ENCODE results near the gene MEF2A. TPM values are rescaled to one million over a fixed set of nuclear protein-coding genes. Genes with fewer than 3 reads are reported as not detected.

Gene MEF2A
- total and polyA plus RNA-seq, 12 donors, result 20.6 to 91.7 (median 50.1) TPM

DNA sequence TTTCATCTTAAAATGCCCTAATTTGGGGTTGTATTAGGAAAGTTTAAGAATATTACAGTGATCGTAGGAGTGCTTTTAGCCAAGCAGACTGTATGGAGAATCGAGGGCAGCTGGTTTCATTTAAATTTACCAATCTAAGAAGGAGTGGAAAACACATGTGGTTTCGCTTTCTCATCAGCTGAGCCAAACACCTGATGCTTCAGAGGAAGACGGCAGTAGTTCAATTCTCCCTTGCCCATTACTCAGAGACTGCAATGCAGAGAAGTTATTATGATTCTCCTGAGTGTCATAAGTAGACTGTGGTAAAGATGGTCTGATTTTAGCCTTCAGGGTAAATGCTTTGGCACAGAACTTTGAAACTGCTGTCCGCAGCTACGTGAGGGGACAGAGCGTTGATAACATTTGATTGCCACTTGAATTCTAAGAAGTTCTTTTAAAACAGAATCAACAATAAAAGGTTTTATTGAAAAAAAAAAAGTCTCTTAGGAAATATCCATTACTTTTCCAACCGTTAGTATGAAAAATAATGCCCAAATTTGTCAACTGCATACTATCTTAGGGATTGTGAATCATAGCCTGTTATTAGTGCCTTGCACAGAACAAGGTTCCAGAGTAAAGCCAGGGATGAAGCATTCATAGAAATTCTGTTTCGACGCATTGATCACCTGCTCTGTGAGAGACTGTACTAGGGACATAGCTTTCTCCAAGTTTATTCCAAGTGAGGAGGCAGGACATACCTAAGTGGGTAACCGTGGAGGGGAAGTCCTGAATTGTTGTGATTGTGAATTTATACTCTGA is 141.9 kb downstream of the MEF2A start:
- intact Hi-C loops (cut with DNase I), result loop anchor here in 1 of 2 donors (5.0 kb wide), 3 partner anchors 145 to 435 kb away; no protein-coding TSS in a partner anchor
- no peaks in the 10 kb centered on the region for H3K27me3 ChIP-seq
- H3K4me3 ChIP-seq, result no peak overlapping the region
- H3K4me1 ChIP-seq (replicated peaks in 1 of 2), result peaks cover 11 to 33% of the 10 kb centered on the region in 2 donors
- peak overlapping the region in 3 of 5 donors; percentile 28 to 43 (median 35) for H3K27ac ChIP-seq
- no peak for DNase-seq
- 69 to 78% (median 76%) methylated on average over 11 of the region's 11 CpGs for WGBS, 4 donors
- TF ChIP-seq POLR2A (IDR thresholded peaks at IDR 0.05), result no peak
- TF ChIP-seq CTCF (IDR thresholded peaks at IDR 0.05), result no peak
- H3K9me3 ChIP-seq (replicated peaks in 1 of 3), result no peaks in the 10 kb centered on the region
- peaks cover 0 to 26% of the 10 kb centered on the region in 2 donors for H3K36me3 ChIP-seq (replicated peaks in 1 of 2)

DNA sequence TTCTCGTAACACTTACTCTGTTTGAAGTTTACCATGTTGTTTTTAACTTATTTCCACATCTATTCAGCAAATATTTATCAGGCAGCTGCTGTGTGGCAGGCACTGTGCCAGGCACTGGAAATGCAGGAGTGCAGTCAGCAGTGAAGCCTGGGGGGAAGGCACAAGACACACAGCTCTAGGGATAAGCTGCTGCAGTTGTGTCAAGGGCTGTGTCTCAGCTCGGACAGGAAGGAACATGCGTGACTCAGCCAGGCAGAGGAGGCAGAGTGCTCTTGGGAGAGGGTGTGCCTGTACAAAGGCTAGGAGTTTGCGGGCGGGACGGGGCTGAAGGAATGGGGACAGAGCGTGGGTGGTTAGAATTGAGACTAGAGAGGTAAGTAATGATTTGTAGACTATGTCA is 142.8 kb downstream of the MEF2A start:
- H3K27ac ChIP-seq, result peak overlapping the region in 3 of 5 donors; percentile 28 to 49 (median 43)
- peak; percentile 64 to 93 (median 90) for DNase-seq
- H3K36me3 ChIP-seq (replicated peaks in 1 of 2), result peaks cover 0 to 33% of the 10 kb centered on the region in 2 donors
- no peaks in the 10 kb centered on the region for H3K9me3 ChIP-seq (replicated peaks in 1 of 3)
- no peaks in the 10 kb centered on the region for H3K27me3 ChIP-seq
- peak in 1 of 2 donors; percentile 54 for TF ChIP-seq POLR2A (IDR thresholded peaks at IDR 0.05)
- TF ChIP-seq CTCF (IDR thresholded peaks at IDR 0.05), result no peak
- peak overlapping the region in 1 of 4 donors; percentile 7 for H3K4me3 ChIP-seq
- peaks cover 11 to 25% of the 10 kb centered on the region in 2 donors for H3K4me1 ChIP-seq (replicated peaks in 1 of 2)
- intact Hi-C loops (cut with DNase I), result loop anchor here in 1 of 2 donors (5.0 kb wide), 3 partner anchors 146 to 436 kb away; no protein-coding TSS in a partner anchor
- 14 to 23% (median 21%) methylated on average over 7 of the region's 7 CpGs for WGBS, 4 donors

- Histone ChIP-seq H3K4me1 (replicated peaks in 1 of 2) (peaks cover 4 to 17% of the 10 kb centered on the region in 2 donors), H3K27ac (peak overlapping the region in 1 of 5 donors; percentile 43), H3K4me3 (no peak overlapping the region), H3K27me3 (no peaks in the 10 kb centered on the region), H3K9me3 (replicated peaks in 1 of 3) (no peaks in the 10 kb centered on the region), H3K36me3 (replicated peaks in 1 of 2) (peaks cover 0 to 42% of the 10 kb centered on the region in 2 donors)
- DNase-seq, result no peak
- TF ChIP-seq POLR2A (IDR thresholded peaks at IDR 0.05) (no peak), CTCF (IDR thresholded peaks at IDR 0.05) (no peak)
- intact Hi-C loops (cut with DNase I), result loop anchor here in 1 of 2 donors (5.0 kb wide), 3 partner anchors 147 to 437 kb away; no protein-coding TSS in a partner anchor
- 87 to 89% (median 88%) methylated on average over 16 of the region's 16 CpGs for WGBS, 4 donors
Observed at GRCh38 chr15:99709243-99709986, 143.6 kb downstream of the MEF2A start.

- H3K36me3 ChIP-seq (replicated peaks in 1 of 2), result peaks cover 0 to 56% of the 10 kb centered on the region in 2 donors
- WGBS, 4 donors, result 78 to 89% (median 84%) methylated on average over 5 of the region's 5 CpGs
- H3K4me1 ChIP-seq (replicated peaks in 1 of 2), result peaks cover 4 to 17% of the 10 kb centered on the region in 2 donors
- no peak overlapping the region for H3K4me3 ChIP-seq
- no peak for DNase-seq
- H3K27me3 ChIP-seq, result no peaks in the 10 kb centered on the region
- no peak overlapping the region for H3K27ac ChIP-seq
- intact Hi-C loops (cut with DNase I), result no loop called here
- TF ChIP-seq POLR2A (IDR thresholded peaks at IDR 0.05), result no peak
- TF ChIP-seq CTCF (IDR thresholded peaks at IDR 0.05), result no peak
- H3K9me3 ChIP-seq (replicated peaks in 1 of 3), result no peaks in the 10 kb centered on the region
Observed at GRCh38 chr15:99711625-99712024, 145.8 kb downstream of the MEF2A start.
